Renal pelvis (tissue), 4 donors: ENCODE data around the gene LPIN2. TPM values are rescaled to one million over a fixed set of nuclear protein-coding genes. Genes with fewer than 3 reads are reported as not detected.

Source experiments
- DNase-seq: peaks from one replicate; pipeline ENCODE4 v3.0.0-alpha.2; 2013
- polyA plus RNA-seq, 3 donors: library from polyadenylated mRNA; unstranded; fragments of 120-200 nt; gene quantifications; one replicate each; pipeline ENCODE4 v1.2.1, GENCODE V29; 2013; ENCODE audit not compliant: insufficient read length in 3 of 3

Gene LPIN2
- polyA plus RNA-seq, 3 donors = 33.4 to 43.4 (median 33.7) TPM

DNA sequence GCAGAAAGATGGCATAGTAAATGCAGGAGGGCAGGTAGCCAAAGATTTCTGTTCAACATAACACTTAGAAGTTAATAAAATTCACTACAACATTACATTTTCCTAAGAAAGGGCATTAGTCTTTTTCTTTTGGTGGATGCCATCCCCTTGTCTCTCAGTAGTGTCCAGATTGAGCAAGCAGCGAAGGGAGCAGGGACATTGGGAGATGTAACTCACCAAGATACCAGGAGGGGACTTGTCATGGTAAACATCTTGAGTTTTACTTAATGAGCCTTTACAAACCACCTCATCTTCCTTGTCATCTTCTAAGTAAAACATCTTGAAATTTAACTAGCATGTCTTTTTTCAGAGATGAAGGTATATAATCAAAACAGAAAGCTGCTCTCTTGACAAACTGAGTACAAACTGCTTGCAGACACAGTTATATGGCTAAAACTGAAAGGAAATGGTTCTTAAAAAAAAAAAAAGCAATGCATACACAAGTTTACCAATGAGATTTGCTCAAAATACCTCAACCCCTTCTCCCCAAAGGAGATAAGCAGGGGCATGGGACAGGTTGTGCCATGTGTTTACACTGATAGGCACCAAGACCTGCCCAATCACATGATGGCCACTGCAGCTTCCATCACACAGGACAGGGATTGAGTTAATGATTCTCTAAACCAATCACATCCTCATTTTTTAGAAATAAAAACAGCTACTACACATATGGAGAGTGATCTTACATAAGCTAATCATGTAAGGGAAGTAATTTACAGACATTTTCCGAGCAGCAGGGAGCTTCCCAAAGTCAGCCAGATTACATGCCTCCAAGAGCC, 30.3 kb downstream of the LPIN2 start:
- no peak for DNase-seq

DNA sequence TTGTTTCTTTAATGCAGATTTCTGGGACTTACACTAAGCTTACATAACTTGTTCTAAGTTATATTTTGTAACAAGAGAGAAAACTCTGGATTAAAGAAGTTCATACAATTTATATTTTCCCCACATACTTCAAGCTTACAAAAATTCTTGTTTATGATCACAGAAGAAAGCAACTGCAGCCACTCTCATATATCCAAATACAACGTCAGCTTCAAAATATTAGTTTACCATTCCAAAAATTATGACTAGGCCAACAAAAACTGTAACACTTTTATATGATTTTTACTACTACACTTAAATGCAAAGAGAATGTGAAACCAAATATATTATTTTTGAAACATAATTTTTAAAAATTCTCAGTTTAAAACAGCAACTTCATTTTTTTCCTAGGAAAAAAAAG, 30.9 kb downstream of the LPIN2 start:
- no peak for DNase-seq

DNA sequence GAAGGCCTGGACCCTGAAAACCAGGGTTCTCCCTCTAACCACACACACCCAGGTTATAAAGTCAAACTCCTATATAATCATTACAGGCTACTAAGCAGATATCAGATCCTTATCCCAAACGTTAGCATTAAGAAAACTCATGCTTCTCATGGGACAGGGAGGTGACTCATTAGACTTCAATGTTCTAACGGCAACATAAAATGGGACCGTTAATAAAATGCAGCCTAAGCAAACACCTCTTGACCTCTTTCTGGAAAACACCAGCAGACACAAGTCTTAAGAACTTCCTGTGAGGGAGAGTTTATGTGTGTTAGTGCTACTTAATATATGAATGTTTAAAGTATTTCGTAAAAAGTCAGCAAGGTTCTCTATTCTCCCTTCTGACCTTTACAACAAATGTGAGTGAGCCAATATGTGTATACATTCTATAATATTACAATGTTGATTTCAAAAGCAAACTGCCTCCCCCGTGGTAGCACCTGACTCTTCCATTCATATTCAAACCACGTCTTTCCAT, 31.7 kb downstream of the LPIN2 start:
- DNase-seq = no peak

DNA sequence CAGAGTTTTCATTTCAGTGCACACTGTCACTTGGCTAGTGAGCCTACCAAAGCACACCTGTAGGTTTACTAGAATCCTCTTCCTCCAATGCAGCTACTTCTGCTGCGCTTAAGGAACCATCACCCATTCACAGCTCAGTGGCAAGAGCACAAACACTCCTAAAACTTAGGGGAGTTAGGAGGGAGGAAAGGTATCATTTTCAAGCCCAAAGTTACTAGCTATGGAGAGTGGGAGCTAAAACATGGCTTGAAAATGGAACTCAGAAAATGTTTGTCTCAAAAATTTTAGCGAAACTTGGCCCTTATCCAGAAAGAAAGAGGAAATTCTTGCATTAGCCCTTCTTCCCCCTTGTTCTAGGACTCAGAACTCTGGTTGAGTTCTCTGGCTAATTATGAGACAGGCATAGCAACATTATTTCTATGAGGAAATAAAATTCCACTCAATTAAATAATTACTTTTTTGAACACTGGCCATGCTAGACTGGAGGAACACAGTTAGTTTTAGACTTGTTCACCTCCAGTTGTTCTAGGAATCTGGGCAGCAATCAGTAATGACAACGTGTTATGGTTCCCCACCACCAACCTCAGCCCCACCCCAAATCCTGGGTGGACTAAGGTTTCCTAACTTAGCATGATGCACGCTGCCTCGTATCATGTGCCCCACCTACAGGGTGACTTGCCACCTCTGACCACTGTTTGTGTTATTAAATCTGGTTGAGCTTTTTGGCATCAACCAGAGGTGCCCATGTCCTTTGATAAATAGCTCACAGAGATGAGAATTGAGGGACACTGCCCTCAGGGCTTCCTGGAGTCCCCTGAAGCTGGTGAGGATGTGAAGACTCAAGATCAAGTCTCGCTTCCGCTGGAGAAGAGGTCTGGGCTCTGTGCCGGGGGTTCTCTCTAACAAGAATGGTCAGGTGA, 32.8 kb downstream of the LPIN2 start:
- DNase-seq = no peak

DNA sequence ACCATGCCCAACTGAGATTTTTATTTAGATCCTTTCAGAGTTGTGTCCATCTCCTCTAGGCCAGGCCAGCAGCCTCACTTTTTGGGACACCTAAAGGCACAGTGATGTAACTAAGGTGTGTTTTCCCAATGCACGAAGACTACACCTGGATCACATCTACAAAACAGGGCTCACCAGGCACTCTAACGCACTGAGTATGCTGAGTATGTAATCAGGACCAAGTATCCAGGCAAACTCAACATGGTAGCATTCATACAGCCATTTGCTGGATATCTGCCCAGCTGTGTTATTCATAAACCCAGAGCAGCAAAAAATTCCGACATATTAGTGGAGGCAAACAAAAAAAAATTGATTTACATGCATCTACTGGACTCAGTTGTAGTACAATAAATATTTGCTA, 33.8 kb downstream of the LPIN2 start:
- DNase-seq = no peak

DNA sequence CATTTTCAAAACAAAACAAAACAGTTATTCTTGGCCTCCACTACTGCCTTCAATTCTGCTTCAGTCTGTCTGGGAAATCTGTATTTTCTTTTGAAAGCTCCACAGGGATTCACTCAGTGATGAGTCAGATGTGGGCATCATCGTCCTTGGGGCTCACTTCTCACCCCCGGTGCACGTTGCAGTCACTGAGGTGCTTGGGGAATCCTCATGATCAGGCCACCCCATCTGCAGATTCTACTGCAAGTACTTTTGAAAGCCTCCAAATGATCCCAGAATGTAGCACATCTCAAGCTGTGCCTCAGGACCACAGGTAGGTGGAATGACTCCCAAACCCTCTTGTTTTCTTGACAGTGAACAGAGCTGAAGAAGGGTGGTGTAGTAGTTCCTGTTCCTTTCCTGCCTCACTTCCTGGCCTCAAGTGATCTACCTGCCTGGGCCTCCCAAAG, 34.3 kb downstream of the LPIN2 start:
- DNase-seq = no peak

DNA sequence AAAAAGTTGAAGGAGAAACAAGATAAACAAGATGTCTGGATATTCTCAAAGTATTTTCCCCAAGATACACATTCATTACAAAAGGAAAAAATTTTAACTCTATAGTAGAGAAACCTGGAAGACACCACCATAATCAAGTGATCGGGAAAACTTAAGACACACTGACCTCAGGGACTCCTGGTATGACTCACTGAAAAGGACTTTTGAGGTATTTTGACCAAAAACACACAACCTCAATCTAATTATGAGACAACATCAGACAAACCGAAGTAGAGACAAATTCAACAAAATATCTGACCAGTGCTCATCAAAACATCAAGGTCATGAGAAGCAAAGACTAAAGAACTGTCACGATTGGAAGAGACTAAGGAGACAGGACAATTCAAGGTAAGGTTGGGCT, 34.7 kb downstream of the LPIN2 start:
- DNase-seq = no peak

DNA sequence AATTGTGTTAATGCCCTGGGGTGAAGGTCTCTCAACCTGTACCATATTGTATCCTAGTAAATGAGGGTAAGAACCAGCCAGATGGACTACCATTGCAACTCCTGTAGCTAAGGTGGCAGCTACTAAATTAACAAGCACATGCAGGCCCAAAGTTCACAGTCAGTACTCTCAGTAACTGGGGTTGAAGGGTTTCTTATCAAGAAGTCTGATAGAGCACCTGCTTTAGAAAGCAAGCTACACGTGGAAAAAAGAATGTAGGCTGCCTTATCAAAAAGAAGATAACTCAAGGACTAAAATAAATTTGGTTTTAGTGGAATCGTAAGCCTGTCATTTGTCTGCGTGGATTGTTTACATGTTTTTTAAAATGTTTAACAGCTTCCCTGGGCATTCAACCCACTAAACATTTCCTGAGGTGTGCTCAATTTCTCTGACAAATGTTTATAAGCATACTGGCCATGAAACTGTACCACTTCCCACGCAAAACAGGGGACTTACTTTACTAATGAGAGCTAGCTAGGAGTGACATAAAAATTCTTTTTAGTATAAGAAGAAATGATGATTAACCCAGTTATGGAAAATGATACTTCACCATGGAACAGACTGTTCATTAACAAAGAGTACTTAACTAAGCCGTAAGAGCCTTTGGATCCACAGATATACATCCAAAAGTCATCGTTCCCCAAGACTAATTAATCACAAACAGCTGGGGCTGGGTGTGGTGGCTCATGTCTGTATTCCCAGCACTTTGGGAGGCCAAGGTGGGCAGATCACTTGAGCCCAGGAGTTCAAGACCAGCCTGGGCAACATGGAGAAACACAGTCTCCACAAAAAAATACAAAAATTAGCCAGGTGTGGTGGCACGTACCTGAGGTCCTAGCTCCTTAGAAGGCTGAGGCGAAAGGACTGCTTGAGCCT, 36.5 kb downstream of the LPIN2 start:
- no peak for DNase-seq

DNA sequence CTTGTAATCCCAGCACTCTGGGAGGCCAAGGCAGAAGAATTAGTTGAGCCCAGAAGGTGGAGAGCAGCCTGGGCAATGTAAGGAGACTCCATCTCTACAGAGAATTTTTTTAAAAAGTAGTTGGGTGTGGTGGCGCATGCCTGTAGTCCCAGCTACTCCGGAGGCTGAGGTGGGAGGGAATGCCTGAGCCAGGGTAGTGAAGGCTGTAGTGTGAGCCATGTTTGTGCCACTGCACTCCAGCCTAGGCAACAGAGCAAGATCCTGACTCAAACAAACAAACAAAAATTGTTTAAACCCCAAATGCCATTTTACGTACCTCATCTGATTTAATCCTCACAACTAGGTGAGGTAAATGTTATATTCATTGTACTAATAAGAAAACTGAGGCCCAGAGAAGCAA, 38.2 kb downstream of the LPIN2 start:
- DNase-seq = no peak

DNA sequence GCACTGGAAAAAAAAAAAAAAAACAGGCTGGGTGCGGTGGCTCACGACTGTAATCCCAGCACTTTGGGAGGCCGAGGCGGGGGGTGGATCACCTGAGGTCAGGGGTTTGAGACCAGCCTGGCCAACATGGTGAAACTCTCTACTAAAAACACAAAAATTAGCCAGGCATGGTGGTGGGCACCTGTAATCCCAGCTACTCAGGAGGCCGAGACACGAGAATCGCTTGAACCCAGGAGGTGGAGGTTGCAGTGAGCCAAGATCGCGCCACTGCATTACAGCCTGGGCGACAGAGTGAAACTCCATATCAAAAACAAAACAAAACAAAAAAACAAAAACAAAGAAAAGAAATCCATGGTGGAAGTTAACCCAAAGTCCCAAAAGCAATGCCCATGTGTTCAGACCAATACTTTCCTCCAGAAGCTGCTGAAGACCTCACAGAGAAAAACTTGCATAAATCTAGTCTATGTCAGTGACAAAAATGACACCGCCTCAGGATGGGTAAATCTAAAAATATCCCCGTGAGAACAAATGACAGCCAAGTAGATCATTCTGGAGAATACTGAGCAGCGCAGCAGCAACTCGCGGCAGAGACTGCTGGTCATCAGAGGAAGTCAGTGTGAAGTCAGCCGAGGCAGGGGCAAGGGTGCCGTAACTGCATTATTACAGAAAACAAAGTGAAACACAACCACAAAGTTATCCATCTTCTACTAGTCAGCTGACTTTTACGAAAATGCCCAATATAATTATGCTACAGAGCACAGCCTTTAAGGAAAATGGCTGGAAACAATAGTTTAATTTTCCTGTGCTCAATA, 41.0 kb downstream of the LPIN2 start:
- no peak for DNase-seq

DNA sequence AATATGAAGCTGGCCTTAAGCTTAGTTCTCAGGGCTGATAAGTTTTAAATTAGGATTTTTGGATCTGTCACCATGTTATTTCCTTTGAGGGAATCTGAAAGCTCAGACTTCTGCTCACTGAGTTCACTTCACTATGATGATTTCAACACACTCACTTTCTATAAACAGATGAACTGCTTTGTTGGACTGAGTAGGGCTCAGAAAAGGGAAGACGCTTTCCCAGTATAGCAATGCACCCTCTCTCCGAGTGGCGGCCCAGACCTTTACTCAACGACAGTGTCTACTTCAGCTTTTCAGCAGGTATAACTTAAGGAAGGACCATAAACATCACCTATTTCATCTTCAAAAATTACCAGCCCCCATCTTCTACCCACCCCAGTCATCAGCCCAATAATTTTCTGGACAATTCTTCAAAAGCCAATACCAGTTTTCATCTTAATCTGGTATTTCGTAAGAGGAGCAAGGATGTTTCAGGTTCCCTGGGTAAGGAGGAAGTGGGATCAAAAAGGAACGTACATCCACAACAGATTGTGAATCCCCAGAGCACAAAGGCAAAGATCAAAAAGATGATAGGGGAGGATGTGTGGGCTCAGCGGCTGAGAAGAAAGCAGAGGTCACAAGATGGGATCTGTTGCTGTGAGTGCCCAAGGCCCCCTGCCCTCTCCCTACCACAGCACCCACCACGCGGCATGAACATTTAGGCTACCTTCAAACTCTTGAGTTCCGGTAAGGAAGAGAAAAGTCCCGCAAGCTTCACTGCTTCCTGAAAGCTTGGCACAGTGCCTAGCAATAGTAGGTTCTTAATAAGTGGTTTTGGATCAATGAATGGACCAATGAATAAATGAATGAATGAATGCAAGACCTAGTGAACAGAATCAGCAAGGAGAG, 41.9 kb downstream of the LPIN2 start:
- DNase-seq = no peak

DNA sequence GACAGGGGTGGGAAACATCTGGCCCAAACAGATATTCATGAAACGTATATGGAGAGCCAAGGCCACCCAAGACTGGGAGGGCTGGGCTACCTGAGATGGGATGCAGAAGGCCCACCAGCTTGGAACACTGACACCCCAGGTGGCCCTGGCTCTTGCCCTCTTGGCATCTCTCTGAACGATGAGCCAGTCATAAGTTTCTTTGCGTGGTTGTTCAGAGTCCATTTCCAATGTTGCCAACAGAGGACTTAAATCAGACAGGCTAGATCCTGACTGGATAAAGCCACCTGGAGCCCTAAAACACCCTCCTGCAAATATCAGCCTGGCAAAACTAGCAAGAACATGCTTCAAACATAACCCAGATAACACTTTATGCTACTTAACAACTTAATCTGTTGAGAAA, 42.6 kb downstream of the LPIN2 start:
- DNase-seq = no peak

DNA sequence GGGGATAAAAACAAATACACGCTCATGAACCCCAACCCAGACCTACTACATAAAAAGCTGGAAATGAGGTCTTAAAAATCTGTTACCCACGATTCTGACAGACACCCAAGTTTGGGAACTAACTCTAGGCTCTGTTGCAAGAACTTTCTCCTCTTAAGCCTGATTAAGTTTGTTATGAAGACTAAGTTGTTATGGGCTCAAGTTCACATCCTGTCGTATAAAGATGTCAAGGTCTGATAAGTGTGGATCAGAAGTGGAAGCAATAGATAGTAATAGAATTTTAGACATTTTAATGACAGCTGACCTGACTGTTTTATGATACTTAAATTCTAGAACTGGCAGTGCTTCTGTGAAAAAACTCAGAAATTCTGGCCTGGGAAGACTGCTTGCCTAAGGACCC, 43.2 kb downstream of the LPIN2 start:
- no peak for DNase-seq

DNA sequence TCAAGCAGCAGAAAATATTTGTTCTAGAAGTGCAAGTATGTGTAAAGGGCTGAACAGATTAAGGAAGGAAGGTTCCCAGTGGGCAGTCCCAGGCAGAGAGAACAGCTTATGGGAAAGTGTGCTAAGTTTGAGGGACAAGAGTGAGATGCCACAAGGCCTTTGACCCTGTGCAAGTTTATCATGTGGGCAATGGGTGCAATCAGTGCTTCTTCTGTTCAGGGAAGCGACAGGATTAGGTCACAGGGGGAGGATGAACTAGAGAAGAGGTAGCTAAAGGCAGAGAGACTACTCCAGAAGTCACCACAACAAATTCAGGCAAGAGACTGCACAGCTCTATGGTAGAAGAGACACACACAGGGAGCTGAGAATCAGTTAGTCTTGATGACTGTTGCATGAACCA, 44.3 kb downstream of the LPIN2 start:
- no peak for DNase-seq

DNA sequence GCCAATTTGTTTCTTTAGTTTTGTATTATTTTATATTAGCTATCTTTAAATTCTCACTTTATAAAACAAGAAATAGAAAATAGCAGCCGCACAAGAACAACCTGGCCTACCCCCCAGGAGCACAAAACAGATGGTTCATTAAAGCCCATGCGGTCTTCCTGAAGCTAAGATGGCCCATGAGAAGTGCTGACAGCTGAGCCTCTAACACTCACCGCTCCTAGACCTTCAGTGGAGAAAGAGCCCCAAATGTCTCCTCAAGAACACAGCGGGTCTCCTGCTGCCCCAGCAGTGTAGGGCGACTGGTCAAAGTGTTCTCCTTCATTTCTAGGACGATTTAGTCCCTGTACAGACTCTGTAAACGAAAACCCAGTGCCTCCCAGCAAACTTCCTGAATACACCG, 45.1 kb downstream of the LPIN2 start:
- no peak for DNase-seq

DNA sequence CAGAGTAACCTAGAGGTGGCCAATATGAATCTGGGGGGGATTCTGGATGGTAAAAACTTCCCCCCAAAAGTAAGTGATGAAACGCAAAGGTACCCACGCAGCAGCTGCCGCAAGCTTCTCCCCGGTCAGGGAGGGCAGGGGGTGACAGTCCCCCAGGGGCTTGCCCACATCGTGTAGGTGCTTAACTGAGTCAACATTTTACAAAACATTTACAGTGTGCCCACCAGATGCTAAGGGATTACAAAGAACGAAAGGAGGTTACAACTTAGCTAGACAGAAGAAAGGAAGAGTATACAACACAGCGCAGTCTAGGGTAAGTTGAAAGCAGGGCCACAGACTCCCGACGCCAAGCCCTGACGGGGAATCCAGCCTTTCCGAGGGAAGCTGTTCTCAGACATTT, 45.6 kb downstream of the LPIN2 start:
- DNase-seq = no peak

DNA sequence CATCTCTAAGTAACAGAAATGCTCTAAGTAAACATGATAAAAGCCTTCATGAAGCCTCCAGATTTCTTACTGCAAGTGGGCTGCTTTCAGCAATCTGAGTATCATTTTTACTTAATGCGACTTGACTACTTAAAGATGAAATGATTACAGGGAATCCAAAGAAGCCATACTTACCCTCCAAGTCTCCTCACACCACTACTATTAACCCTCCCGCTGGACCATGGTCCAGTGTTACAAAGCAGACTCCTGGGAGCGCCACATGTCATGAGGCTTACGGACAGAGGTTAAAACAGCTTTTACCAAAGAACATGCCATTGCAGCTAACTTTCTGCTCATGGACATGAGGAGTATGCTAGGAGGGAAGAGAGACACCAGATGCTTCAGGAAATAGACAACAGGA, 46.4 kb downstream of the LPIN2 start:
- DNase-seq = no peak

DNA sequence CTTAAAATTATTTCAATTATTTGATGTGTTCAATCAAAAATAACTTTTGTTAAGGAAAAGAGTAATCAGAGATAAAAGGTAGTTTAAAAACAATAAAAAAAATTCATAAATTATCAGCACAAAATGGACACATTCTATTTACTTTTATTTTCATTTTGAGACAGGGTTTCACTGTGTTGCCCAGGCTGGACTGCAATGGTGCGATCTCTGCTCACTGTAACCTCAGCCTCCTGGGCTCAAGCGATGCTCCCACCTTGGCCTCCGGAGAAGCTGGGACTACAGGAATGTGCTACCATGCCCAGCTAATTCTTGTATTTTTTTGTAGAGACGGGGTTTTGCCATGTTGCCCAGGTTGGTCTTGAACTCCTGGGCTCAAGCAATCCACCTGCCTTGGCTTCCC, 47.1 kb downstream of the LPIN2 start:
- no peak for DNase-seq

DNA sequence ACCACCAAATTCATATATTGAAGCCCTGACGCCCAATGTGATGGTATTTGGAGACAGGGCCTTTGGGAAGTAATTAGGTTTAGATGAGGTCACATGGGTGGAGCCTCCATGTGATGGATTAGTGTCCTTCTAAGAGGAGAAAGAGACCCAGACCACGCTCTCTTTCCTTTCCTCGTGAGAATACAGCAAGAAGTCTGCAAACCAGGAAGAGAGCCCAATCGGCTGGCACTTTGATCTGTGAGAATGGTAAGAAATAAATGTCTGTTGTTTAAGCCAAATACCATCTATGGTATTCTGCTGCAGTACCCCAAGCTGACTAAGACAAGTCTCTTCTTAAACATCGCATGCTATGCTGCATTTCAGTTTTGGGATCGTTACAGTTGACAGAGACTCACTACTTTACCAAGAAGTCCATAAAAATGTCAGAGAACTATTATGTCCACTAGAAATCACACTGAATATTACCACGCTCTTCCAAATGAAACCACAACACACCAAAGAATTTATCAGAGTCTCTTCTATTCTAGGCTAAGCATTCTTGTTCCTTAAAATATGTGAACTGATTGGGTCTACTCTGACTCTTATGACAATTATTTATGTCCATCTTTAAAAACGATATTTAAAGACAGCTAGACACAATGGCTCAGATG, 48.5 kb downstream of the LPIN2 start:
- DNase-seq = no peak
